Tibial nerve (tissue), 4 donors: Measurements from ENCODE around the gene REEP2. TPM values are rescaled to one million over a fixed set of nuclear protein-coding genes. Genes with fewer than 3 reads are reported as not detected.

Experiments used
- DNase-seq, 2 donors: peaks; one replicate each; pipeline ENCODE4 v3.0.0-alpha.2; 2019; ENCODE audit warnings: low spot score in 2 of 2
- H3K27ac ChIP-seq, 4 donors: fragments of 200-600 bp; sonication (generic) in 3 of 4; one replicate each; pipeline ENCODE4 v1.5.1; 2017 to 2019; ENCODE audit warnings: mild to moderate bottlenecking in 1 of 4
- H3K27me3 ChIP-seq, 2 donors: fragments of 200-600 bp; sonication (generic) in 1 of 2; one replicate each; pipeline versions ENCODE4 v1.5.1 to v1.6.0; 2017 to 2019
- H3K36me3 ChIP-seq, 3 donors: fragments of 200-600 bp; sonication (generic); one replicate each; pipeline ENCODE4 v1.5.1; 2018 to 2019
- H3K4me1 ChIP-seq, 4 donors: fragments of 200-600 bp; sonication (generic) in 3 of 4; one replicate each; pipeline ENCODE4 v1.5.1; 2017 to 2019
- H3K4me3 ChIP-seq, 4 donors: fragments of 200-600 bp; sonication (generic) in 3 of 4; one replicate each; pipeline ENCODE4 v1.5.1; 2017 to 2019; ENCODE audit warnings: mild to moderate bottlenecking in 1 of 4, moderate library complexity in 1 of 4
- H3K9me3 ChIP-seq, 4 donors: fragments of 200-600 bp; sonication (generic) in 3 of 4; one replicate each; pipeline ENCODE4 v1.5.1; 2017 to 2019
- EP300 ChIP-seq, 2 donors: sonication (generic); formaldehyde crosslinking; IDR thresholded peaks; one replicate each; pipeline ENCODE4 v1.6.1; 2017; ENCODE audit warnings: antibody characterized with exemption in 2 of 2, mild to moderate bottlenecking in 1 of 2
- POLR2A ChIP-seq, 2 donors: fragments of 450-650 bp; IDR thresholded peaks; one replicate each; pipeline ENCODE4 v1.6.1; 2017; ENCODE audit warnings: antibody characterized with exemption in 2 of 2, mild to moderate bottlenecking in 2 of 2, moderate library complexity in 2 of 2
- WGBS, 2 donors: methylation state at CpG; one replicate each; pipeline ENCODE4 v1.1.5; 2018; 5-methylcytosine and 5-hydroxymethylcytosine counted together
- small RNA-seq: library from RNA; depleted of rRNA; stranded (forward); fragments of <200 nt; gene quantifications from one replicate; pipeline ENCODE3, GENCODE V24; 2016
- total RNA-seq, 4 donors: library from RNA; depleted of rRNA; stranded (reverse); fragments of >200 nt; gene quantifications; one replicate each; pipeline ENCODE4 v1.1.0, GENCODE V29; 2016
- TF ChIP-seq, protein P1 (sequence below), 5 experiments: fragments of 200-600 bp in 3 of 5; fragments of 450-650 bp in 2 of 5; sonication (generic) in 3 of 5; IDR thresholded peaks; one replicate each; pipeline ENCODE4 v1.5.1; 2016 to 2019; ENCODE audit warnings: antibody characterized with exemption in 5 of 5, mild to moderate bottlenecking in 3 of 5, moderate library complexity in 2 of 5

The REEP2 gene
- total RNA-seq, 4 donors from 2014 or later: 5.7 to 8.1 (median 7.5) TPM

DNA sequence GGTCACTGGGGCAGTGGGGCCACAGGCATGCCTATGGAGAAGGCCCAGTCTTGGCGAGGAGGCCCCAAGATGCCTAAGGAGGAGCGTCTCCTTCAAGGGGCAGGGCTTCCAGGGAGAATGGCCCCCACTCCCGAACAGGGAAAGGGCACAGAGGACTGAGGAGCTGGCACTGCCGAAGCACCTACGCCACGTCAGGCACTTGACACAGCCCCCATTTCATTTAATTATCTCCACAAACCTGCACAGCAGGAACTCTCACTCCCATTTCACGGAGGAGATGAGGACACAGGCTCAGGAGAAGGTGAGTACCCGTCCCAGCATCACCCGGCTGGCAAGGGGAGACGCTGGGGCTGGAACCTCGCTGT is 52.4 kb downstream of the REEP2 start:
- no peak for DNase-seq
- TF ChIP-seq POLR2A (IDR thresholded peaks at IDR 0.05) (no peak), EP300 (IDR thresholded peaks at IDR 0.05) (no peak)
- TF ChIP-seq, protein P1, sequence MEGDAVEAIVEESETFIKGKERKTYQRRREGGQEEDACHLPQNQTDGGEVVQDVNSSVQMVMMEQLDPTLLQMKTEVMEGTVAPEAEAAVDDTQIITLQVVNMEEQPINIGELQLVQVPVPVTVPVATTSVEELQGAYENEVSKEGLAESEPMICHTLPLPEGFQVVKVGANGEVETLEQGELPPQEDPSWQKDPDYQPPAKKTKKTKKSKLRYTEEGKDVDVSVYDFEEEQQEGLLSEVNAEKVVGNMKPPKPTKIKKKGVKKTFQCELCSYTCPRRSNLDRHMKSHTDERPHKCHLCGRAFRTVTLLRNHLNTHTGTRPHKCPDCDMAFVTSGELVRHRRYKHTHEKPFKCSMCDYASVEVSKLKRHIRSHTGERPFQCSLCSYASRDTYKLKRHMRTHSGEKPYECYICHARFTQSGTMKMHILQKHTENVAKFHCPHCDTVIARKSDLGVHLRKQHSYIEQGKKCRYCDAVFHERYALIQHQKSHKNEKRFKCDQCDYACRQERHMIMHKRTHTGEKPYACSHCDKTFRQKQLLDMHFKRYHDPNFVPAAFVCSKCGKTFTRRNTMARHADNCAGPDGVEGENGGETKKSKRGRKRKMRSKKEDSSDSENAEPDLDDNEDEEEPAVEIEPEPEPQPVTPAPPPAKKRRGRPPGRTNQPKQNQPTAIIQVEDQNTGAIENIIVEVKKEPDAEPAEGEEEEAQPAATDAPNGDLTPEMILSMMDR (IDR thresholded peaks at IDR 0.05): no peak
- Histone ChIP-seq H3K9me3 (no peaks in the 10 kb centered on the region), H3K4me3 (peak overlapping the region; percentile 44 to 61 (median 58)), H3K27ac (no peak overlapping the region), H3K27me3 (peaks cover 0 to 13% of the 10 kb centered on the region in 2 donors), H3K4me1 (peaks cover 0 to 23% (median 15%) of the 10 kb centered on the region in 4 donors), H3K36me3 (no peaks in the 10 kb centered on the region)
- WGBS, 2 donors: 48 to 61% methylated on average over 9 to 11 of the region's 11 CpGs

DNA sequence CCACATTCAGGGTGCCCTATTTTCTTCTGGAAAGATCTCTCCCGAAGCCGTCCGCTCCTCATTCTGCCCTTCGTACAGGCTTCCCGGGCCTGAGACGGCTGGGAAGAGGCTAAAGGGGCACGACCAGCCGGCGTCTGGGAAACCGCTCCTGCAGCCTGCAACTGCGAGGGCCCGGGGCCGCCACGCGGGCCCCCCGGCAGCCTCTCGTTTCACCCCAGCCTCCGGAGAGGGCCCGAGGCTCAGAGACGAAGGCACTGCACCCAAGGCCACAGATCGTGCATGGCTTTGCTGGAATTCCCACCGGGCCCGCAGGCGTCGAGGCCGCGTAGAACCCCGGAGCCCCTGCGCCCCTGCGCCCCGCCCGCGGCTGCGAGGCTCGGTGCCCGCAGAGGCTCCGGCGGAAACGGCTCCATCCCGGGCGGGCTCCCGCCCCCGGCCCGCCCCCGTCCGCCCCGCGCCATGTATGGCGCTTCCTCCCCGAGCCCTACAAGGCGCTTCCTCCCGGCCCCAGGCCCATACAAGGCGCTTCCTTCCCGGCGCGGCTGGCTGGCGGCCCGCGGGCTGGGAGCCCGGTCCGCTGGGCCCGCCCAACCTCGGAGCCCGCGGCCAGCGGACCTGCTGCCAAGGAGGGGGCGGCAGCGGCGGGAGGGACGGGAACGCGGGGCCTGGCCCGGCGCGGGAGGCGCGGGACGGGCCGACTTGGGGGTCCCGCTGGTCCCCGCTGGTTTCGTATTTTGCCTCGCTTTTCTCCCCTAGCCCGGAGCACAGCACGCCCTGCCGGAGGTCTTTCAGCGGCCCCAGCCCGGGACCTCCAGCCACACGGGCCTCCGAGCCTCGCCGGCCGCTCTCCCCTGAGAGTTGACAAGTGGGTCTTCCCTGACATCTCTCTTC is 53.1 kb downstream of the REEP2 start:
- H3K4me1 ChIP-seq: peaks cover 0 to 23% (median 15%) of the 10 kb centered on the region in 4 donors
- TF ChIP-seq, protein P1 (IDR thresholded peaks at IDR 0.05): no peak
- peak in 1 of 2 donors; percentile 73 for TF ChIP-seq EP300 (IDR thresholded peaks at IDR 0.05)
- TF ChIP-seq POLR2A (IDR thresholded peaks at IDR 0.05): no peak
- WGBS, 2 donors: 2 to 5% methylated on average over 26 to 56 of the region's 93 CpGs
- peaks cover 0 to 13% of the 10 kb centered on the region in 2 donors for H3K27me3 ChIP-seq
- peak; percentile 76 to 78 for DNase-seq
- peak overlapping the region; percentile 44 to 86 (median 64) for H3K27ac ChIP-seq
- H3K9me3 ChIP-seq: no peaks in the 10 kb centered on the region
- H3K36me3 ChIP-seq: no peaks in the 10 kb centered on the region
- peak overlapping the region; percentile 44 to 61 (median 58) for H3K4me3 ChIP-seq

GRCh38 chr5:138492560-138493045 is 53.7 kb downstream of the REEP2 start:
- H3K36me3 ChIP-seq: no peaks in the 10 kb centered on the region
- no peaks in the 10 kb centered on the region for H3K9me3 ChIP-seq
- peaks cover 0 to 13% of the 10 kb centered on the region in 2 donors for H3K27me3 ChIP-seq
- H3K4me3 ChIP-seq: peak overlapping the region; percentile 44 to 61 (median 58)
- TF ChIP-seq, protein P1 (IDR thresholded peaks at IDR 0.05): no peak
- TF ChIP-seq POLR2A (IDR thresholded peaks at IDR 0.05): no peak
- TF ChIP-seq EP300 (IDR thresholded peaks at IDR 0.05): no peak
- DNase-seq: no peak
- H3K27ac ChIP-seq: peak overlapping the region; percentile 44 to 86 (median 64)
- H3K4me1 ChIP-seq: peaks cover 0 to 23% (median 15%) of the 10 kb centered on the region in 4 donors
- WGBS, 2 donors: 12 to 22% methylated on average over 10 of the region's 10 CpGs

- H3K27ac ChIP-seq: no peak overlapping the region
- DNase-seq: no peak
- H3K9me3 ChIP-seq: no peaks in the 10 kb centered on the region
- peaks cover 0 to 23% (median 15%) of the 10 kb centered on the region in 4 donors for H3K4me1 ChIP-seq
- no peak for TF ChIP-seq POLR2A (IDR thresholded peaks at IDR 0.05)
- H3K4me3 ChIP-seq: no peak overlapping the region
- WGBS, 2 donors: 62 to 72% methylated on average over 7 of the region's 7 CpGs
- H3K27me3 ChIP-seq: peaks cover 0 to 5% of the 10 kb centered on the region in 2 donors
- no peaks in the 10 kb centered on the region for H3K36me3 ChIP-seq
Measured at GRCh38 chr5:138495351-138495750, 56.5 kb downstream of the REEP2 start.

Small RNA genes within 50 kb of the gene (small RNA-seq; reads per million reads assigned to genes)
- gene AC113403.1: not detected

Other genes with a start within 250 kb of the REEP2 start
- 10 to 100 TPM; 13.1 to 17.6 (median 14.9) TPM for gene CDC23, start 225.7 kb upstream of the REEP2 start, total RNA-seq
- gene GFRA3, start 164.4 kb upstream of the REEP2 start, total RNA-seq: 1 to 10 TPM; 1.8 to 5.9 (median 4.1) TPM
- under 1 TPM in 1 of 4 donors, not detected in 3; 0.60 TPM for gene CDC25C, start 107.3 kb upstream of the REEP2 start, total RNA-seq
- gene FAM53C, start 100.8 kb upstream of the REEP2 start, total RNA-seq: 10 to 100 TPM; 15.5 to 39.1 (median 21.6) TPM
- gene KDM3B, start 86.4 kb upstream of the REEP2 start, total RNA-seq: 10 to 100 TPM; 62.7 to 65.3 (median 62.9) TPM
- 10 to 100 TPM in 2 of 4 donors, 1 to 10 TPM in 2; 3.1 to 14.1 (median 8.8) TPM for gene EGR1, start 26.4 kb downstream of the REEP2 start, total RNA-seq
- 10 to 100 TPM; 48.4 to 80.1 (median 58.6) TPM for gene ETF1, start 104.2 kb downstream of the REEP2 start, total RNA-seq
- gene HSPA9, start 136.3 kb downstream of the REEP2 start, total RNA-seq: 100 to 1,000 TPM; 154 to 230 (median 201) TPM